Measurements from ENCODE around the gene SPSB4.

The SPSB4 gene

GRCh38 chr3:141050576-141051442, at the start of gene SPSB4:
TSS of gene SPSB4 (plus strand) at chr3:141051347. CDS start at chr3:141066105, 14,758 bp downstream.
- DNase-seq, result peak; percentile 45 to 56

DNA sequence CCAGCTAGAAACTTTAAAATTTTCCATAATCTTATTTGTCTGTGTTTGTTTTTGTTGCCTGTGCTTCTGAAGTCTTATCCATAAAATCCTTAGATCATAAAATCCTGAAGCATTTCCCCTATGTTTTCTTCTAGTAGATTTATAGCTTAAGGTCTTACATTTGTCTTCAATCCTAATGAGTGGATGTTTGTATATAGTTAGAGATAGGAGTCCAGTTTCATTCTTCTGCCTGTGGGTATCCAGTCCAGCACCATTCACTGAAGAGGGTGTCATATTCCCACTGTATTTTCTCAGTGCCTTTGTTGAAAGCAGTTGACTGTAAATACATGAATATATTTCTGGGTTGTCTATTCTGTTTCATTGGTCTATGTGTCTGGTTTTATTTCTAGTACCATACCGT, 44.8 kb upstream of the SPSB4 start:
- DNase-seq, result no peak

- no peak for DNase-seq
These were observed 41.7 kb upstream of the SPSB4 start for GRCh38 chr3:141009496-141009895.

DNA sequence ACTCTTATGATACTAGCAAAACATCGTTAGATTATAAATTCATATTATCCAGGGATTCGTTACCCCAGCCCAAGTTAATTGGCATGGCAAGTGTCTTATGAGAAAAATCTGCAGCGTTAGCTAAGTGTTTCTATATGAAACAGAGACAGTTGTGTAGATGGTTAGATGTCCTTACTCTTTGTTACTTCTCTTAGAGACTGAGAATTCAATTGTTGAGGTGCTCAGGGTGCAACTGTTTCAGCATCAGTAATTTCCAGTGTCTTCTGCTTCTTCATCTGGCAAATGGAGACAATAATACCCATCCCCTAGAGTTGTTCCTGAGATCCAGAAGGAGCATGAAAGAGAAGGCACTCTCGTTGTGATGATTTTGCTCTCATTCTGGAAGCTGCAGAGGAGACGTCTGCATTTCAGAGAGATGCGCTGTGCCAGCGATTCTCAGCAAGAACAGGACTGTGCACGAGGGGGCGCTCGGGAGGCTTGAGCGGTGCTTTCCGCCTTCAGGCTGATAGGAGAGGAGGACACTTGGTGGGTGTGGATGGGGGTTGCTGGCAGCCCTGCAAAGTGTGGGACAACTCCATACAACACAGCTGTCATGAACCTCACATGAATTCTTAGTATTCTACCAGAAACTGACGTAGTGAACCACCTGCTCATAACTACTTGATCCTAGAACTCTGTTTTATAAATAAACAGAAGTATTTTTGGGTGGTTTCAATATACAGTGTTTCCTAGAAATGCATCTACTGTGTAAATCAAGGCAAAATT, 39.7 kb upstream of the SPSB4 start:
- peak; percentile 88 for DNase-seq

DNA sequence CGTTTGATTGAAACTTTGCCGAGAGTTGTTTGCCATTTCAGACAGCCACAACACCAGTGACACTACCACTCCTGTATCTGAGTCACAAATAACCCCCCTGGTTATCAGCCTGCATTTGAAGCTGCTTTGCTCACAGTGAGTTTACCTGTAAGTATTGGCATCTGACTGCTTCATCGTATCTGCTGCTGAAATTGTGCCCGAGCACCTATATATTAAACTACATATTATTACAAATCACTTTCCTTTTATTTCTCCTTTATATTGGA, 39.2 kb upstream of the SPSB4 start:
- no peak for DNase-seq

DNA sequence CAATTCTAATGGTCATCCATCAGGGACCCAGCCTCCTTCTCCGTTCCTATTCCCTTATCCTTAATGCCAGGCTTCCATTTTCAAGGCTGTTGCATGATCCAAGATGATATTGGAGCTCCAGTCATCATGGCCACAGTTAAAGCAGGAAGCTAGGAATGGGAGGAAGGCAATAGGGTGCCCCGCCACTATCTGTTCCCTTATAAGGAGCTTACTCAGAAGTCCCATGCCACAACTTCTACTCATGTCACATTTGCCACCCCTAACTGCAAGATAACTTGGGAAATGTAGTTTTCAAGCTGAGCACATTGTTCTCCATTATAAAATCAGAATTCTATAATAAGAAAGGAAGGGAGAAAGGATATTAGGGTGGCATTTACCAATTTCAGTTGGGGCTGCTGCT, 38.6 kb upstream of the SPSB4 start:
- DNase-seq, result no peak

- no peak for DNase-seq
These were observed 35.7 kb upstream of the SPSB4 start for GRCh38 chr3:141015481-141015880.

DNA sequence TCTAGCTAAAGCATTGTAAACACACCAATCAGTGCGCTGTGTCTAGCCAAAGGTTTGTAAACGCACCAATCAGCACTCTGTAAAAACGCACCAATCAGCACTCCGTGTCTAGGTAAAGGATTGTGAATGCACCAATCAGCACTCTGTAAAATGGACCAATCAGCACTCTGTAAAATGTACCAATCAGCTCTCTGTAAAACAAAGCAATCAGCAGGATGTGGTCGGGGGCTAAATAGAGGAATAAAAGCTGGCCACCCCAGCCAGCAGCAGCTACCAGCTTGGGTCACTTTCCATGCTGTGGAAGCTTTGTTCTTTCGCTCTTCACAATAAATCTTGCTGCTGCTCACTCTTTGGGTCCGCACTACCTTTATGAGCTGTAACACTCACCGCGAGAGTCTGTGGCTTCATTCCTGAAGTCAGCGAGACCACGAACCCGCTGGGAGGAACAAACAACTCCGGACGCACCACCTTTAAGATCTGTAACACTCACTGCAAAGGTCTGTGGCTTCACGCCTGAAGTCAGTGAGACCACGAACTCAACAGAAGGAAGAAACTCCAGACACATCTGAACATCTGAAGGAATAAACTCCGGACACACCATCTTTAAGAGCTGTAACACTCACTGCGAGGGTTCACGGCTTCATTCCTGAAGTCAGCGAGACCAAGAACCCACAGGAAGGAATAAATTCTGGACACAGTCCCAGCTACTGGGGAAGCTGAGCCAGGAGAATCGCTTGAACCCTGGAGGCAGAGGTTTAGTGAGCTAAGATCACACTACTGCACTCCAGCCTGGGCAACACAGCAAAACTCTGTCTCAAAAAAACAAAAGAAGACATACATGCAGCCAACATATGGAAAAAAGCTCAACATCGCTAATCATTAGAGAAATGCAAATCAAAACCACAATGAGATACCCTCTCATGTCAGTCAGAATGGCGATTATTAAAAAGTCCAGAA, 33.5 kb upstream of the SPSB4 start:
- peak; percentile 35 to 40 for DNase-seq

GRCh38 chr3:141019244-141019643, 31.9 kb upstream of the SPSB4 start:
- no peak for DNase-seq

DNA sequence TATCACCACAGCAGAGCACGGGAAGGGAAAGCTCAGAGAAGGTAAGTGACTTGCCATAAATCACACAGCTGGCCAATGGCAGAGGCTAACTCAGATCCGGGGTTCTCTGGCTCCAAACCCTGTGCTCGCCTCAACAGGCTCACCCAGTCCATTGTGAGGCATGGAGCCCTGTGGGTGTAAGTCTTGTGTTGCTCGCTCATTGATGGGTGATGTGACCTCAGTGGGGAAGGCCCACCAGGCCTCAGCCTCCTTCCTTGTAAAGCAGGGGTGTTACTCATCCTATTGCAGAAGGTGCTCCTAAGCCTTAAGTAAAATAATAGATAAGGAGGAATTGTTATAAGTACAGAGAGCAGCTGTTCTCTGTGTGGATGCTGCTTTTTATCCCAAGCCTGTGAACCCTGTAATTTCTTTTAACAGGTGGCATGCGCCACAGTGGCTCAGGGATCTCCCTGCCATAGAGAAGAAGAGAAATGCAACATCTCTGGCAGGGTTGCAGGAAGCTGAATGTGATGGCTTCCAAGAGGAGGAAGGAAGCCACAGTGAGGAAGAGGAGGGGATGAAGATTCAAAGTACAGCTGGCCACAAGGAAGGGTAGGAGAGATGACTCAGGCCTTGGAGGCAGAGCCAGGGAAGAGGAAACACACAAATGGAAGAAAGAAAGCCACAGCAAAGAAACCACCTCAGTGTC, 30.9 kb upstream of the SPSB4 start:
- peak in 1 of 2 experiments; percentile 22 for DNase-seq

DNA sequence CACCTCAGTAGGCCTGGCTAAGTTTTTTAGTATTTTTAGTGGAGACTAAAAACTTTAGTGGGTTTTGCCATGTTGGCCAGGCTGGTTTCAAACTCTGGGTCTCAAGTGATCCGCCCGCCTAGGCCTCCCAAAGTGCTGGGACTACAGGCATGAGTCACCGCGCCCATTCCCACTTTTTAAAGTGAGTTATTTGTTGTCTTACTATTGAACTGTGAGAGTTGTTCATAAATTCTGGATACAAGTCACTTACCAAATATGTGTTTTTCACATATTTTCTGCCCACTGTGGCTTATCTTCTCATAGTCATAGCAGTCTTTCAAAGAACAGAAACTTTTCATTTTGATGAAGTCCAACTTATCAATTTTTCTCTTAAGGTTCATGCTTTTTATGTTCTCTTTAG, 29.9 kb upstream of the SPSB4 start:
- DNase-seq, result no peak

DNA sequence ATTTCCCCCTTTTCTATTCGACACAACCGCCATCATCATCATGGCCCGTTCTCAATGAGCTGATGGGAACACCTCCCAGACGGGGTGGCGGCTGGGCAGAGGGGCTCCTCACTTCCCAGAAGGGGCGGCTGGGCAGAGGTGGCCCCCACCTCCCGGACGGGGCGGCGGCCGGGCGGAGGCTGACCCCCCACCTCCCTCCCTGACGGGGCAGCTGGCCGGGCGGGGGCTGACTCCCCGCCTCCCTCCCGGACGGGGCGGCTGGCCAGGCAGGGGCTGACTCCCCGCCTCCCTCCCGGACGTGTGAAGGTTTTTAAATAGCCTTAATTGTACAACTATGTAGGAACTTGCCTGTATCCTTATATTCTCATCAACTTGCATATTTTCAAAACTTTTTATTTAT, 20.9 kb upstream of the SPSB4 start:
- DNase-seq, result no peak

DNA sequence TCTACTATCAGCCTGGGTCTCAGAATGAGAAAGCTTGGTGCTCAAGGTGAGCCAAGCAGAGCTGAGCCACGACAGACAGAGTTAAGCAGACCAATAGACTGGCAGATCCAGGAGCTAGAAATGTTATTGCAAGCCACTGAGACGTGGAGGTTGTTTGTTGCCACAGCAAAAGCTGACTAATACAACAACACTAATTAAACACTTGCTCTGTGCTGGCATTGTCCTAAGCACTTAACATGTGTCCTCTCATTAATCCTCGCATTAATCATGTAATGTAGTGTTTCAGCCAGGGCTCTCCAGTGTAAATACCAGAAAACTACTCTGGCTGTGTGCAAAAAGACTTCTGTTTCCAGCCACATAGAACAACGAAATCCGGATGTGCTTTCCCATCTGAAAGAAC, 11.6 kb upstream of the SPSB4 start:
- no peak for DNase-seq

DNA sequence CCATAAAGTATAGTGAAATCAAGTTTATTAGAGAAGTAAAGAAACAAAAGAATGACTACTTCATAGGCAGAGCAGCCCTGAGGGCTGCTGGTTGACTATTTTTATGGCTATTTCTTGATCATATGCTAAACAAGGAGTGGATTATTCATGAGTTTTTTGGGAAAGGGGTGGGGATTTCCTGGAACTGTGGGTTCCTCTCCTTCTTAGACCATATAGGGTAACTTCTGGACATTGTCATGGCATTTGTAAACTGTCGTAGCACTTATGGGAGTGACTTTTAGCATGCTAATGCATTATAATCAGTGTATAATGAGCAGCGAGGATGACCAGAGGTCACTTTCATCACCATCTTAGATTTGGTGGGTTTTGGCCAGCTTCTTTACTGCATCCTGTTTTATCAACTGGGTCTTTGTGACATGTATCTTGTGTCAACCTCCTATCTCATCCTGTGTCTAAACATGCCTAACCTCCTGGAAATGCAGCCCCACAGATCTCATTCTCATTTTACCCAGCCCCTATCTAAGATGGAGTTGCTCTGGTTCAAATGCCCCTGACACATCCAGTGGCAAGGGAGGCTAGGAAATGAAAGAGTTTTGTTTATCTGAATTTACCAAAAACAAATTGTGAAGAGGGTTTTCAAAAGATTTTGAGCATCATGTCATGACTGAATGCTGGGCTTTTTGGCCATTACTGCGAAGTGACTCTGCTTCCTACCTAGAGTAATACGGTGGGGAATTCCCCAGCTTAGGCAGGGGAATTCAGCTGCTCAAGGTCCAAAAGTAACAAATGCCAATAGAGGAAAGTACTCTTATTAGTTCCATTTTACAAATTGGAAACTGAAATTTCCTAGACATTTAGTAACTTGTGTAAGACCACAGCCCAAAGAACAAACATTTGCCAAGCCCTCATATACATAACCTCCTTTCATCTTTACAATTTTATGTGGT, 6.2 kb upstream of the SPSB4 start:
- no peak for DNase-seq

- no peak for DNase-seq
These were observed 5.3 kb upstream of the SPSB4 start for GRCh38 chr3:141045849-141046248.

DNA sequence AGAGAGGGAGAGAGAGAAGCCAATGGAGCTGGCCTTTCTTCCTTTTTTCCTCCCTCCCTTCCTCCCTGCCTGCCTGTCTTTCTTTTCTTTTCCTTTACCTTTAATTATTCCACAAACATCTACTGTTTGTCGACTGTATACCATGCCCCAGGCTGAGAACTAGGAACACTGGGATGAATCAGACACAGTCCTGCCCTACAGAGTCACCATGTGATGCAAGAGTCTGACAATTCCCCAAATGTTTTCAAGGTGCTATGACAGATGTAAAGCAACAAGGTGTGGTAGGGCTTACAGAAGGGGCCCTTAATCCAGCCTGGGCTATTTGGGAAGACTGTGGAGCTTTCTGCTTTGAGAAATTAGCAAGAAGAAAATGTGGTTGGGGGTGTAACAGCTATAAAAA, 4.0 kb upstream of the SPSB4 start:
- no peak for DNase-seq

GRCh38 chr3:141049681-141050080, 1.5 kb upstream of the SPSB4 start:
- DNase-seq, result no peak

GRCh38 chr3:141051443-141052200, 475 bp downstream of the SPSB4 start:
- DNase-seq, result peak in 1 of 2 experiments; percentile 28

DNA sequence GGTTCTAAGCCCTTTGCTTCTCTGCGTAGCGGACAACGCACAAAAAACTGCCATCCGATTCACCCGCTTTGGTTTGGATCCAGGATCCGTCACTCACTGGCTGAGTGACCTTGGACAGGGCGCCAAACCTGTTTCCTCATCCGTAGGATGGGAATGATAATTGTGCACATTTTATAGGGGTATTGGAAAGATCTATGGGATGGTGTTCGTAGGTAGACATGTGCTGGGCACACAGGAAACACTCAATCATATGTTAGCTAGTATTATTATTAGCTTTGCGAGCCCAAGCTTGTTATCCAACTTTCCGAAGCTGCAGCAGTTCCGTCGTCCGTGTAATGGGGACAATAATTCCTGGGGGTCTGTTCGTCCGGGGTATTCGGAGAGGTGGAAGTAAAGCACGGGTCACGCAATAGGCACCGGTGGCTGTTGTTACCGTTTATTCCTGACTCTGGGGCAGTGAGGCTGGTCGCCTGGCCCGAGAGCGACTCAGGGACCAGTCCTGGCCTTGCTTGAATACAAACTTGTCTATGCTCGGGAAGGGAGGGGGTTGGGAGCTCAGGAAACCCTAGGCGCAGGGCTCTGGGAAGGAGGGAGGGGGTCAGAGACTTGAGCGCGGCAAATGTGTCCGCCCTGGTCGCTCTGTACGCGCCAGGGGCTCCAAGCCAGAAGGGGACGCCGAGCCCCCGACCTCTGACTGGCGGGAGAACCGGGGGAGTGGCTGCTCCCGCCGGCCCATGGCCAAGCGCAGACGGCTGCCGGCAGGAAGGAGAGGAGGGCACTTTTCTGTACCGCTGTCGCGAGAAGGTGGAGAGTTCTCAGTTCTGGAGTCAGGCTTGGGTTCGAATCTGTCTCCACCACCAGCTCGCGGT, 1.3 kb downstream of the SPSB4 start:
- no peak for DNase-seq

DNA sequence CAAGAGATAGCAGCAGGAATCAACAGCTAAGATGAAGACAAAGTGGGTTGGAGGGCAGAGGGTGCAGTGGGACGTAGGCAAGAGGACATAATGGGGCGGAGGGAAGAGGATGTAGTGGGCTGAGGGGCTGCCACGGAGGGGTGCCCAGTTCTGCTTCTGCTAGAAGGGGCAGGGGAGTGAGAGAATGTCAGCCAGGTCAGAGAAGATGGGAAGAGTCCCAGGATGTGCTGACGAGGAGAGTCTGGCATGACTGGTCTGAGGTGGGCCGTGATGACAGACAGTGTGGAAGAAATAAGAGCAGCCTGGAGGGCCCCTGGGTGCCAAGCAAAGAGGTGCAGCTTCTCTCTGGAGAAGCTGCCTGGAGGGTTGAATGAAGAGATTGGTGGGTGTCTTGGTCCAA, 4.0 kb downstream of the SPSB4 start:
- no peak for DNase-seq
